Gastrocnemius medialis (tissue), 4 donors: ENCODE results near the gene SLC22A31. TPM values are rescaled to one million over a fixed set of nuclear protein-coding genes. Genes with fewer than 3 reads are reported as not detected.

Source experiments
- ATAC-seq, 2 donors: fragments of 150-250 bp; one replicate each; pipeline ENCODE4 v1.9.1; 2016
- DNase-seq, 2 donors: peaks; one replicate each; pipeline ENCODE4 v3.0.0-alpha.2; 2019
- H3K27ac ChIP-seq, 4 donors: fragments of 200-600 bp; sonication (generic); 1 replicate in 1 of 4; 2 replicates in 3 of 4; pipeline ENCODE4 v1.5.1; 2016 to 2018; ENCODE audit warnings: mild to moderate bottlenecking in 2 of 4, moderate library complexity in 1 of 4
- H3K27me3 ChIP-seq, 3 donors: fragments of 200-600 bp; sonication (generic) in 2 of 3; 1 replicate in 1 of 3; 2 replicates in 2 of 3; pipeline versions ENCODE4 v1.5.1 to v1.6.0; 2016 to 2019; ENCODE audit warnings: mild to moderate bottlenecking in 1 of 3, moderate library complexity in 1 of 3
- H3K36me3 ChIP-seq, 2 donors: fragments of 200-600 bp; sonication (generic) in 1 of 2; one replicate each; pipeline ENCODE4 v1.5.1; 2017 to 2018
- H3K4me1 ChIP-seq, 2 donors: fragments of 200-600 bp; sonication (generic) in 1 of 2; one replicate each; pipeline ENCODE4 v1.5.1; 2016 to 2017; ENCODE audit warnings: mild to moderate bottlenecking in 2 of 2
- H3K4me3 ChIP-seq, 4 donors: fragments of 200-600 bp; sonication (generic) in 3 of 4; 1 replicate in 1 of 4; 2 replicates in 3 of 4; pipeline ENCODE4 v1.5.1; 2016 to 2019; ENCODE audit warnings: mild to moderate bottlenecking in 2 of 4
- H3K9me3 ChIP-seq, 3 donors: fragments of 200-600 bp; sonication (generic) in 2 of 3; 1 replicate in 1 of 3; 2 replicates in 2 of 3; pipeline ENCODE4 v1.5.1; 2016 to 2019
- CTCF ChIP-seq, 5 experiments: fragments of 450-650 bp in 3 of 5; fragments of 200-600 bp in 2 of 5; sonication (generic) in 2 of 5; IDR thresholded peaks in 4 of 5; conservative IDR thresholded peaks in 1 of 5; 1 replicate in 4 of 5; 2 replicates in 1 of 5; pipeline ENCODE4 v1.5.1; 2016 to 2019; ENCODE audit warnings: antibody characterized with exemption in 5 of 5, mild to moderate bottlenecking in 3 of 5, moderate library complexity in 3 of 5
- POLR2A ChIP-seq, 2 donors: fragments of 450-650 bp; IDR thresholded peaks; one replicate each; pipeline ENCODE4 v1.6.1; 2017; ENCODE audit warnings: antibody characterized with exemption in 2 of 2, mild to moderate bottlenecking in 2 of 2, moderate library complexity in 2 of 2
- in situ Hi-C, 4 donors: fragments of 200-750 bp; cut with MboI; loops; one replicate each; pipeline versions ENCODE4 v1.15.0 to v1.8.0; 2017; ENCODE audit warnings: low sequenced_read_pairs in 4 of 4
- intact Hi-C: fragments of 100-400 bp; cut with DNase I; formaldehyde crosslinking; loops from one replicate; pipeline ENCODE4 v1.15.1; 2023; ENCODE audit warnings: low total_unique reads
- total RNA-seq, 4 donors: library from RNA; depleted of rRNA; stranded (reverse); fragments of >200 nt; gene quantifications; one replicate each; pipeline versions ENCODE4 v1.1.0 to v1.2.3, GENCODE V29; 2016

SLC22A31 gene
- total RNA-seq, 4 donors from 2014 or later: not detected

- DNase-seq (no peak), ATAC-seq (no peak)
- Histone ChIP-seq H3K4me1 (peaks cover 5 to 12% of the 10 kb centered on the region in 2 donors), H3K4me3 (no peak overlapping the region), H3K9me3 (no peaks in the 10 kb centered on the region), H3K27me3 (peaks cover 0 to 6% (median 1%) of the 10 kb centered on the region in 3 donors), H3K27ac (no peak overlapping the region), H3K36me3 (no peaks in the 10 kb centered on the region)
- in situ Hi-C loops (loop anchor here in 2 of 4 donors (25.0 kb wide), 2 partner anchors 349 to 474 kb away; partner anchors contain the start of genes GALNS (in 1 of the 2), PABPN1L (in 1 of the 2) and TRAPPC2L (in 1 of the 2)), intact Hi-C loops (no loop called here)
- no peak for TF ChIP-seq POLR2A (IDR thresholded peaks at IDR 0.05)
- no peak for TF ChIP-seq CTCF (IDR thresholded peaks at IDR 0.05 in 4 of 5, conservative IDR thresholded peaks at IDR 0.05 in 1 of 5)
Observed at GRCh38 chr16:89210904-89211515, 10.7 kb upstream of the SLC22A31 start.

GRCh38 chr16:89210165-89210903 is 10.0 kb upstream of the SLC22A31 start:
- no peaks in the 10 kb centered on the region for H3K36me3 ChIP-seq
- peaks cover 0 to 5% of the 10 kb centered on the region in 2 donors for H3K4me1 ChIP-seq
- H3K9me3 ChIP-seq: no peaks in the 10 kb centered on the region
- in situ Hi-C loops: loop anchor here in 2 of 4 donors (25.0 kb wide), 2 partner anchors 348 to 473 kb away; partner anchors contain the start of genes GALNS (in 1 of the 2), PABPN1L (in 1 of the 2) and TRAPPC2L (in 1 of the 2)
- DNase-seq (no peak), ATAC-seq (no peak)
- H3K4me3 ChIP-seq: no peak overlapping the region
- intact Hi-C loops: no loop called here
- peaks cover 0 to 6% (median 6%) of the 10 kb centered on the region in 3 donors for H3K27me3 ChIP-seq
- TF ChIP-seq POLR2A (IDR thresholded peaks at IDR 0.05) (no peak), CTCF (IDR thresholded peaks at IDR 0.05 in 4 of 5, conservative IDR thresholded peaks at IDR 0.05 in 1 of 5) (no peak)
- no peak overlapping the region for H3K27ac ChIP-seq

GRCh38 chr16:89209522-89210044 is 9.2 kb upstream of the SLC22A31 start:
- no peak for TF ChIP-seq POLR2A (IDR thresholded peaks at IDR 0.05)
- no peak for TF ChIP-seq CTCF (IDR thresholded peaks at IDR 0.05 in 4 of 5, conservative IDR thresholded peaks at IDR 0.05 in 1 of 5)
- H3K27me3 ChIP-seq: peaks cover 6 to 13% (median 11%) of the 10 kb centered on the region in 3 donors
- H3K27ac ChIP-seq: no peak overlapping the region
- no peaks in the 10 kb centered on the region for H3K36me3 ChIP-seq
- in situ Hi-C loops: loop anchor here in 2 of 4 donors (25.0 kb wide), 2 partner anchors 347 to 472 kb away; partner anchors contain the start of genes GALNS (in 1 of the 2), PABPN1L (in 1 of the 2) and TRAPPC2L (in 1 of the 2)
- intact Hi-C loops: no loop called here
- no peak overlapping the region for H3K4me3 ChIP-seq
- DNase-seq (no peak), ATAC-seq (no peak)
- no peaks in the 10 kb centered on the region for H3K9me3 ChIP-seq
- no peaks in the 10 kb centered on the region for H3K4me1 ChIP-seq

GRCh38 chr16:89207993-89208392 is 7.7 kb upstream of the SLC22A31 start:
- no peak overlapping the region for H3K27ac ChIP-seq
- no peak overlapping the region for H3K4me3 ChIP-seq
- H3K36me3 ChIP-seq: no peaks in the 10 kb centered on the region
- no peaks in the 10 kb centered on the region for H3K9me3 ChIP-seq
- TF ChIP-seq POLR2A (IDR thresholded peaks at IDR 0.05) (no peak), CTCF (IDR thresholded peaks at IDR 0.05 in 4 of 5, conservative IDR thresholded peaks at IDR 0.05 in 1 of 5) (no peak)
- H3K27me3 ChIP-seq: peaks cover 22 to 25% (median 25%) of the 10 kb centered on the region in 3 donors
- no peaks in the 10 kb centered on the region for H3K4me1 ChIP-seq
- no peak for ATAC-seq
- no peak for DNase-seq
- in situ Hi-C loops: loop anchor here in 2 of 4 donors (25.0 kb wide), 2 partner anchors 346 to 471 kb away; partner anchors contain the start of genes GALNS (in 1 of the 2), PABPN1L (in 1 of the 2) and TRAPPC2L (in 1 of the 2)
- intact Hi-C loops: no loop called here
